Measurements from ENCODE around the gene ARHGAP22. TPM values are rescaled to one million over a fixed set of nuclear protein-coding genes. Genes with fewer than 3 reads are reported as not detected.

The ARHGAP22 gene
- total RNA-seq, 2 donors from 2014 or later, result 0.32 to 0.48 TPM

DNA sequence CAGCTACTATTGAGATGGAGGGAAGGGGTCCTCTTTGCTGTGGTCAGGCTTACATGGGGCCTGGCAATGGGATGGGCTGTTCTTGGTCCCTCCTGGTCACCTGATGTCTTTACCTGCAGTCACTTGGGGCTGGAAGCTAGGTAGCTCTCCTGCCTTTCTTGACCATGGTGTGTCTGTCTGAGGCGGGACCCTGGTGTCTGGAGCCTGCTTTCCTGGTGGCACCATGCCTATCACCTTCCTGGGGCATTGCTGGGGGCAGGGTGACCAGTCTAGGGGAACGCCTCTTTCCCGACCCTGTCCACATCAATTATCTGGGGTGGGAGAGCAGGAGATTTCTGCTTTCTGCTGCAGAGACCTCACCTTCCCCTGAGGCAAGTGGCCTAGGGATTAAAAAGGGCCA lies 55.6 kb downstream of the ARHGAP22 start:
- Mint-ChIP-seq H3K9me3 (no peaks in the 10 kb centered on the region), H3K36me3 (ENCODE audit: low read depth) (no peaks in the 10 kb centered on the region), H3K4me1 (no peaks in the 10 kb centered on the region), H3K27me3 (no peaks in the 10 kb centered on the region), H3K27ac (no peak overlapping the region), H3K4me3 (no peak overlapping the region)
- no peak for ATAC-seq (replicated peaks)

DNA sequence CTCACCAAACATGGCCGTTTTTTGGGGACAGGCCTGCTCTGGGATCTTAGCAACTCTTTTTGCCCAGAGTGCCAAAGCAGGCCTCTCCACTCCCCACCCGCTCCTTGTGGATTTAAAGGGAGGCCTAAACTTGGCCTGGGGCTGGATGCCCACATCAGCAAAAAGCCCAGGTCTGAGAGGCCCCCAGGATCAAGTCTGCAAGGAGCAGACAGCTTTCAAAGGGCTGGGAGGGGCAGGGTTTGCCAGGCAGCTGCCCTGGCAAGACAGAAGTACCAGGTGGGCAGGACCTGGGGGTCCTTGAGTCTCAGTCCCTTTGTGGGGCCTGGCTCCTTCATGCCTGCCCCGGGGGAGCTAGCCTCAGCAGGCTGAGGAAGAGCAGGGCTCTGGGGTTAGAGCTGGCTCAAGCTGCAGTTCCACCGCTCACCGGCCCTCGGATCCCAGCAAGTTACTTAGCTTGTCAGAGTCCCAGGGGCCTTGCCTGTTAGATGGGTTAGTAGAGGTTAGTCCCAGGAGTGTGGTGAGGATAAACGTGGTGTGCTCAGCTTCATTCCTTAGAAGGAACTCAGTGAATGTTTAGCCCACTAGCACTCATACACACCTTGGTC lies 56.2 kb downstream of the ARHGAP22 start:
- Mint-ChIP-seq H3K27me3 (no peaks in the 10 kb centered on the region), H3K4me3 (no peak overlapping the region), H3K36me3 (ENCODE audit: low read depth) (no peaks in the 10 kb centered on the region), H3K4me1 (no peaks in the 10 kb centered on the region), H3K9me3 (no peaks in the 10 kb centered on the region), H3K27ac (no peak overlapping the region)
- no peak for ATAC-seq (replicated peaks)

DNA sequence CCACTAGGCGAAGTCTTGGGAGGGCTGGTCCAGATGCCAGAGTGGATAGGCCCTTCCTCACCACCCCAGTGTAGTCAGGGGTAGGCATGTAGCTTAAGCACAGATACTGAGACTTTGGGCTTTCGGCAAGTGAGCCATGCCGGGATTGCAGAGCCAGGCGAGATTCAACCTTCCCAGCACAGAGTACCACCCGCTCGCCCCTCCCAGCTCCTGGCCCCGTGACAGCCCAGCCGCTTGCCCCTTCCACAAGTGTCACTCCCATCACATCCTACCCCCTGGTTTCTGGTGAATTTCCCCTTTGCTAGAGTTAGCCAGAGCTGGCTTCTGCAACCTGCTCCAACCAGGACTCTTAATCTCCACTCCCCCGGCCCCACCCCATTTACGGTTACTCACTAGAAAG lies 56.9 kb downstream of the ARHGAP22 start:
- no peak for ATAC-seq (replicated peaks)
- Mint-ChIP-seq H3K9me3 (no peaks in the 10 kb centered on the region), H3K36me3 (ENCODE audit: low read depth) (no peaks in the 10 kb centered on the region), H3K4me3 (no peak overlapping the region), H3K27me3 (no peaks in the 10 kb centered on the region), H3K4me1 (no peaks in the 10 kb centered on the region), H3K27ac (no peak overlapping the region)

DNA sequence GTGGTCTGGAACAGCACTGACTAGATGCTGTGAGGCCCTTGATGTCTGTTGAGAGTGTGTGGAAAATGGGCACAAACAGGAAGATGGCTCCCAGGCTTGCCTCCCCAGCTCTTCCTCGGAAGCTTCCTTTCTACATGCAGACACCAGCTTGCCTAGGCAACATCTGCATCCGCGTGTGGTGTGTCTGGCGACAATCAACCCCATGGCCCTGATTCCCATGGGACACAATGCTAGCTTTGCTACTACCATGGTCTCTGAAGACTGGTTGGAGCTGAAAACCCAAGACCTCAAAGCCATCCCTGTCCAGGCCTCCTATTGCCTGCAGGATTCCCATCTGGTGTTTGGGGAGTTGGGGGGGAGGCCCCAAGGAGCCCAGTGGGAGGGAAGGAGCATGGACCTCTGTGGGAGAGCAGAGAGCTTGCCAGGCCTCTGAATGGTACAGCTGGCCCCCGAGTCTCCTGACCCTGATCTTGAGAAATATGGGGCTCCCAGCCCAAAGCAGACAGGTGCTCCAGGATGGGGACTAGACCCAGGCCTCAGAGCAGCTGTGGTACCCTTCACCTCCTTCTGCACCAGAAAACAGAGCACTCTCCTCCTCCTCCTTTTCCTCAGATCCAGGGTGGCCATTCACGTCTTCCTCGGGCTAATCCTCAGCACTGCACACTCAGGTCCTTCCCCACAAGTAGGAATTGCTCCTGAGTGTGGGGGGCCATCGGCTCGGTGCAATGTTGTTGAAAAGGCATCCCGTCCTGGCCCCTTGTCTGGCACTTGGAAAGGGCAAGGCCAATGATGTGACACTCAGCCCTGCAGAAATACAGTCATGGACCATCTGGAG lies 57.6 kb downstream of the ARHGAP22 start:
- H3K9me3 Mint-ChIP-seq, result no peaks in the 10 kb centered on the region
- H3K4me1 Mint-ChIP-seq, result no peaks in the 10 kb centered on the region
- H3K4me3 Mint-ChIP-seq, result no peak overlapping the region
- no peak for ATAC-seq (replicated peaks)
- no peaks in the 10 kb centered on the region for H3K27me3 Mint-ChIP-seq
- H3K36me3 Mint-ChIP-seq (ENCODE audit: low read depth), result no peaks in the 10 kb centered on the region
- no peak overlapping the region for H3K27ac Mint-ChIP-seq

DNA sequence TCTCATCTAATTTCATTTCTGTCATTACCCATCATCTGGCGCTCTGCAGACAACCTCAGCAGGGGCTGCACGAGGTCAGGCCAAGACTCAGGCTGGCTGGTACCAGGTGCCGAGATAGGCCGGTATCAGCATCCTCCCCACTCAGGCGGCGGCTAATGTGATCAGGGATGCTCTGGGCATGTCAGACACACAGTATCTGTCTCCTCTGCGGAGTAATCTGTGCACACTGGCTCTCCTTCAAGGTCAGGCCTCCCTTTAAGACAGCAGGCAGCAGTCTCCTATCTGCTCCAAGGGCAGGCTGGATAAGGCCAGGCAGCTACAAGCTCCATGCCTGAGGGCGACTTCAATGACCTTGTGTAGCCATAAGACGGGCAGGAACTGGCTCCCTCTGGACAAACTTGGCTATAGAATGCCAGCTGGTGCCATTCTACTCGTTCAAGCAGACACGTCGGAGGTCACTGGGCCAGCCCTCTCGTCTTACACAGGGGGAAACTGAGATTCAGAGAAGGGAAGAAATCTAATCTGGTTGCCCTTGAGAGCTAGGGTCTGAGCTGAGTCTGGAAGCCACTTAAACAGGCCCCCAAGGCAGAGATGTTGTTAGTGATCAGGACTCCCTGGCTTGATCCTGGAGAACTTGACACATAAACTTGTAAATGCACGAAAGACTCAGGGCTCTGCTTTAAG lies 59.3 kb downstream of the ARHGAP22 start:
- H3K4me1 Mint-ChIP-seq, result no peaks in the 10 kb centered on the region
- no peak overlapping the region for H3K27ac Mint-ChIP-seq
- H3K4me3 Mint-ChIP-seq, result no peak overlapping the region
- no peaks in the 10 kb centered on the region for H3K36me3 Mint-ChIP-seq (ENCODE audit: low read depth)
- no peaks in the 10 kb centered on the region for H3K9me3 Mint-ChIP-seq
- no peaks in the 10 kb centered on the region for H3K27me3 Mint-ChIP-seq
- no peak for ATAC-seq (replicated peaks)

DNA sequence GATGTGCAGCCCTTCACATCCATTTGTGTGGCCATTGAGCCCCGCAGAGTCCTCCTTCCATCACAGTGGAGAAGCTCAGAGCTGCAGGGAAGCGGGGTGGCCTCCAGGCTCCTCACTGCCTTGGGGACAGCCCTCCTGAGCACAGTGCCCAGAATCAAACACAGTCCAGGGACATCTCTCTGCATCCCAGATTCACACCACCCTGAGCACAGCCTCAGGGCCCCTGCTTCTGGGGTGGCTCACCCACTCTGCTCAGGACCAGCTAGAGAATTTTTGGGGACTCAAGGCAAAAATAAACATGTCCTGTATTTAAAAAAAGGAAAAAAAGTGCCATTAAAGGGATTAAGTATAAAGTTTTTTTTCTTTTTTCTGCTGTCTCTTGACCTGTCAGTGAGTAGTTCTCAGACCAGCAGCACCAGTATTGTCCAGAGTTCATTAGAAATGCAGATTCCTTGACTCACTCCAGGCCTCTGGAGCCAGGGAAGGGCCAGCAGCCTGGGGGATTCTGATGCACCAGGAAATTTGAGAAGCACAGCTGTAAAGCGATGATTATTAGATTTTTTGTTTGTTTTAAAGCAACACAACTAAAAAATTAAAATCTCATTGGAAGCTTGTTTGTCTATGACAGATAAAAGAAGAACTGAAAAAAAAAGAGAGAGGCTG lies 61.6 kb downstream of the ARHGAP22 start:
- no peaks in the 10 kb centered on the region for H3K4me1 Mint-ChIP-seq
- no peak overlapping the region for H3K27ac Mint-ChIP-seq
- no peaks in the 10 kb centered on the region for H3K27me3 Mint-ChIP-seq
- H3K9me3 Mint-ChIP-seq, result no peaks in the 10 kb centered on the region
- H3K4me3 Mint-ChIP-seq, result no peak overlapping the region
- no peak for ATAC-seq (replicated peaks)
- H3K36me3 Mint-ChIP-seq (ENCODE audit: low read depth), result no peaks in the 10 kb centered on the region

DNA sequence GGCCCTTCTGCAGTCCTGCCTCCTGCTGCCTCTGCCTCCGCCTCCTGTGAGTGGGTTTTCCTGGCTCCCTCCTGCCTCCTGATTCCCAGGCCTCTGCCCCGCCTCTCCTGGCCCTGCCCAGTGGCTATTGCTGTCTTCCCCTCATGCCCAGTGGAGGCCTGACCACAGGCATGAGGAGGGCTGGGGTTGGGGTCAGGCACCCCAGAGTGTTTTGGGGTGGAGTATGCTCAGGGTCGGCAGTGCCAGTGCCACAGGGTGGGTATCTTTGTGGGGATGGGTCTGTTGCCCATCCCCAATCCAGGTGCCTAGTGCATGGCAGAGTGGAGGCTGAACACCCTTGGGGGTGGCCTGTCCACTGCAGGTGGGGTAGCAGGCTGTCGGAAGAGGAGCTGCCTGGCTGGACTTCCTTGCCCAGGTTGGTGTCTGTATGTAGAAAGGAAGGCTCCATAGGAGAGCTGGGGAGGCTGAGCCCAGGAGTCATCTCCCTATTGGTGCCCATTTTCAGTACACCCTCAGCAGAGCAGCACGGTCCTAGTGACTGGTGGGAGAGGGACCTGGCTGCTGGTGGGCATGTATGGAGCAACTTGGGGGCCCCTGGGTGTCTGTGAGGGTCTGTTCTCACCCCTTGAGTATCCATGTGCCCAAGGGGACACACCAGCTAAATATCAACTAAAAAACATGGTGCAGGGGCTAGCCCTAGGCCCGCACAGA lies 62.2 kb downstream of the ARHGAP22 start:
- Mint-ChIP-seq H3K9me3 (no peaks in the 10 kb centered on the region), H3K4me1 (no peaks in the 10 kb centered on the region), H3K27ac (no peak overlapping the region)

DNA sequence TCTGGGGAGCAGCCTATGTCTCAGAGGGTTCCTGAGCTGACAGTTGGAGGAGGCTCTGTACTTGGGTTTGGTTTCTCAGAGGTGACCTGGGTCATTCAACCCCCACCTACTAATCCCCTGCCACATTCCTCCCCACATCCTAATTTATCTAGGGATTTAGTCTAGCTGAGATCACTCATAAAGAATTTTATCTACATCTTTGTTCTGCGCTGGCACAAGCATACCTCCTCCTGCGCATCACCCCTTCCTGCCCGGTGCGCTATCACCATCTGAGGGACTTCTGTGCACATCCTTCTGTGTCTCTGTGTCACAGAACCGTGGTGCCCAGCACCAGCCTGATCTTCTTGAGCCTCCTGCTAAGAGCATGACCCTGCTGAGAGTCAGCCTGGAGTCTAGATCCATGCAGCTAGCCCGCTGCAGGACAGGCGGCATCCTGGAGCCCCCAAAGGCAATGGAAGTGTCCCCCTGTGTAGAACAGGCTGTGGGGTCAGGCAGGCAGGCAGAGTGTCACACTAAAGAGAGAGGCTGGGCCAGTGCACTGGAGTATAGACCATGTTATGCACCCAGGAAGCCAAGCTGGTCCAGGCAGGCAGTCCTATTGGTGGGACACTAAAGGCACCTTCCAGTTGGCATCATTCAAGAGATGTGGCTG lies 63.6 kb downstream of the ARHGAP22 start:
- Mint-ChIP-seq H3K9me3 (no peaks in the 10 kb centered on the region), H3K27me3 (no peaks in the 10 kb centered on the region), H3K4me3 (no peak overlapping the region), H3K4me1 (no peaks in the 10 kb centered on the region), H3K27ac (no peak overlapping the region), H3K36me3 (ENCODE audit: low read depth) (no peaks in the 10 kb centered on the region)
- no peak for ATAC-seq (replicated peaks)

More for the DNA sequence above, 62.2 kb downstream of the ARHGAP22 start:
- ATAC-seq (replicated peaks), result no peak
- Mint-ChIP-seq H3K27me3 (no peaks in the 10 kb centered on the region), H3K4me3 (no peak overlapping the region), H3K36me3 (ENCODE audit: low read depth) (no peaks in the 10 kb centered on the region)

DNA sequence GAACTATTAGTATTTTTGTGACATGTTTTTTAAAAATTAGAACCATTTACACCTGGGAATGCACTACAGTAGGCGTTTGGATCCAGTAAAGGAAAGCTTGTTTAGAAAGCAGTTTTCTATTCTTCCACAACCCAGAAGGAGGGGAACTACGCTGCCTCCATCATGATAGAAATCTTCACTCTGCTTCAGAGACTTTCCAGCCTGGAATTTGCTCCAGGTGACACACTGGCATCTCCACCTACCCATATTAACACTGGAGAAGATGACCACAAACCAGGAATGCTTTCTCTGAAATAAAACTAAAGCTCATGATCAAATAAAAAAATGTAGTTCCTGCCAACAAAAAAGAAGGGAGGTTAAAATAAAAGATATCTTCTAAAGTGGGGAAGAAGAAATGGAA lies 66.3 kb downstream of the ARHGAP22 start:
- Mint-ChIP-seq H3K9me3 (no peaks in the 10 kb centered on the region), H3K36me3 (ENCODE audit: low read depth) (no peaks in the 10 kb centered on the region), H3K4me1 (no peaks in the 10 kb centered on the region), H3K27ac (no peak overlapping the region), H3K4me3 (no peak overlapping the region), H3K27me3 (no peaks in the 10 kb centered on the region)
- no peak for ATAC-seq (replicated peaks)

DNA sequence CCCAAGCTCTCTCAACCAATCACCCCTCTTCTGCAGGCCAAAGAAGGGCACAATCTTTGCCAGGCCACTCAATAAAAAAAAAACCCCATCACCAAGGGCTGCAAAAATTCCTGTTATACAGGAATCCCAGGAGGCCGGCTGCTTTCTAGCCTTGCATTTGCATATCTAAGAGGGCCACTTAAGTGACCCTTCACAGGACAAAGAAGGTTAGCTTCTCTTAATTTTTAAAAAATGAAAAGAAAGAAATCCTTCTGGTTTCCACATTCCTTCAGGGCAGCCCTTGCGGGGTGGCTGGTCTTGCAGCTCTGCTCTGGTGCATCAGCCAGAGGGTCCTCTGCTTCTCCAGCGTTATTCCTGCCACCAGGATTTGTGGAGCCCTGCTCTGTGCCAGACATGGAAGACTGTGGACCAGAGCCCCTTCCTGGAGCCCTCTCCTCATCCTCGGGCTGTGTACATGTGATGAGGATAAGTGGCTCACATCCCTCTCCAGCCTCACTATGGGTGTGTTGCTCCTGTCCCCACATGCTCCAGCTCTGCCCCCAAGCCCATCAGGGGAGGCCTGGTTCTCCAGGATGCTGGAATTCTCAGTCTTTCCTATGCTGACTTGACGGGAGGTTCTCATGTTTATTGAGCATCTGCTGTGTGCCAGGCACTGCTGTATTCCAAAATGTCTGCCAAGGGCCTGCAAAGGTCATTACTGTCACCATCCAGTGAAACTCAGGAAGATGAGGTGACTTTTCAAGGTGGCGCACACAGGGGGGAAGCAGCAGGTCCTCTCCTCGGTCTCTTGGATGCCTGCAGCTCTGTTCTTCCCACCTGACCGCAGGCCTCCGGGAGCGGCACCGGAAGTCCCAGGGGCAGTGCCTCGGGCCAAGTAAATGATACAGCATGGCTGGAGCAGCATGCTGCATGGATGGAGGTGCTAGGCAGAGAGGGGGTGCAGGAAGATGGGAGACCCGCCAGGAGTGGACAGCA lies 67.7 kb downstream of the ARHGAP22 start:
- H3K27me3 Mint-ChIP-seq, result no peaks in the 10 kb centered on the region

DNA sequence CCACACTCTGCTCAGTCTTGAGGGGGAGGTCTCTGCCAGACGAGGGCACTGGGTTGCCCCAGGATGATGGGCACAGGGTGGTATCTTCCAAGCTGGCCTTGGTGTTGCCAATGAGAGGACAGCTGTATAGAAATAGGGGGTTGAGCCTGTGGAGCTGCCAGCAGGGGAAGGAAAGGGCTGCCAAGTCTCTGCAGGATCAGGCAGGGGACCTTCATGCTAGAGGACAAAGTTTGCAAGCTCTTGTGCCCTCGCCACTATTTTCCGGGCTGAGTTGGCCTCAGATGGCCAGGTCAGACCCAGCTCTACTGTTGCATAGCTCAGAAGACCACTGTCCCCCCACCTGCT lies 68.7 kb downstream of the ARHGAP22 start:
- Mint-ChIP-seq H3K4me3 (no peak overlapping the region), H3K27me3 (no peaks in the 10 kb centered on the region), H3K9me3 (no peaks in the 10 kb centered on the region), H3K4me1 (no peaks in the 10 kb centered on the region), H3K36me3 (ENCODE audit: low read depth) (no peaks in the 10 kb centered on the region), H3K27ac (no peak overlapping the region)
- no peak for ATAC-seq (replicated peaks)

More for the DNA sequence above, 67.7 kb downstream of the ARHGAP22 start:
- H3K27ac Mint-ChIP-seq, result no peak overlapping the region
- no peak for ATAC-seq (replicated peaks)
- H3K36me3 Mint-ChIP-seq (ENCODE audit: low read depth), result no peaks in the 10 kb centered on the region
- no peaks in the 10 kb centered on the region for H3K9me3 Mint-ChIP-seq
- no peaks in the 10 kb centered on the region for H3K4me1 Mint-ChIP-seq
- H3K4me3 Mint-ChIP-seq, result no peak overlapping the region

DNA sequence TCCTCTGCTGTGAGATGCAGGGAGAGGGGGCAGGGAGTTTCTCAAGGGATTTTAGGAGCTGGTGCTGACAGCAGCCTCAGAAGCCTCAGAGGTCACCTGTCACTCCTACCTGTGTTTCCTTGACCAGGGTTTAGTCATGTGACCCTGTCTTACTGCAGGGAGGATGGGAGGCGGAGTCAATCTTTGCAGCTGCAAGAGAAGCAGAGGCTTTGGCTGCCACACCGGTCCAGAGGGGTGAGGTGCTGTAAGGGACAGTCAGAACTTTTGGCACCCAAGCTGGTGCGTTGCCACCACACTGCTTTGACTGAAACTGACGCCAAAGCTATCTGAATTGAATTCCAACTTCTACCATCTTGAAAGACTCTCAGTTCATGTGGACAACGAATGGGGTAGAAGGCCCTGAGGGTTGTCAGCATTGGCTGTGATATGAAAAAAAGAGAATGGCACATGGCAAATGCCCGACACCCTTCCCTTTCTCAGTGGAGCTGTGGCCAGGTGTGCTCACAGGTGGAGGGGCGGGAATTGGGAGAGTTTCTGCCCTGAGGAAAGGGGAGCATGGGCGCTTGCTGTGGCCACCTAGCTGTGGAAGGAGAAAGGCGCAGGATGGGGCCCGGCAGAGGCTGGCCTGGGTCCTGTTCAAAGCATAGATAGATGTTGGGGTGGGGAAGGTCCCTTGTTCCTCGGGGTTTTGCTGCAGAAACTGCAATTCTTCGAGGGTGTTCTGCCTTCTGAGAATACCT lies 69.3 kb downstream of the ARHGAP22 start:
- no peak for ATAC-seq (replicated peaks)
- H3K27me3 Mint-ChIP-seq, result no peaks in the 10 kb centered on the region
- no peak overlapping the region for H3K27ac Mint-ChIP-seq
- no peaks in the 10 kb centered on the region for H3K9me3 Mint-ChIP-seq
- no peak overlapping the region for H3K4me3 Mint-ChIP-seq
- no peaks in the 10 kb centered on the region for H3K36me3 Mint-ChIP-seq (ENCODE audit: low read depth)
- H3K4me1 Mint-ChIP-seq, result no peaks in the 10 kb centered on the region

All from activated T-helper 17 cell treated with anti-CD3 and anti-CD28 coated beads, Interleukin-2, amount 50 U/mL, for 72 hours (primary cell).